Measurements from ENCODE around the gene LIPT2.

The LIPT2 gene

GRCh38 chr11:74471668-74472429 is 21.7 kb downstream of the LIPT2 start:
- no peak for TF ChIP-seq CTCF (conservative IDR thresholded peaks at IDR 0.05; ENCODE audit: low read depth, low read length)
- Histone ChIP-seq H3K27ac (no peak overlapping the region), H3K36me3 (ENCODE audit: insufficient read depth) (no peaks in the 10 kb centered on the region), H3K27me3 (ENCODE audit: insufficient read depth, low read depth) (no peaks in the 10 kb centered on the region), H2AFZ (ENCODE audit: low read depth) (no peak overlapping the region), H3K4me1 (ENCODE audit: low read depth, poor library complexity, severe bottlenecking) (no peaks in the 10 kb centered on the region), H3K79me2 (ENCODE audit: insufficient read depth, low read depth) (no peaks in the 10 kb centered on the region), H3K9ac (no peak overlapping the region), H3K4me2 (no peak overlapping the region), H3K4me3 (IDR thresholded peaks at IDR 0.05; ENCODE audit: insufficient read depth, low read depth, low read length) (no peak overlapping the region), H4K20me1 (ENCODE audit: insufficient read depth) (no peaks in the 10 kb centered on the region)

DNA sequence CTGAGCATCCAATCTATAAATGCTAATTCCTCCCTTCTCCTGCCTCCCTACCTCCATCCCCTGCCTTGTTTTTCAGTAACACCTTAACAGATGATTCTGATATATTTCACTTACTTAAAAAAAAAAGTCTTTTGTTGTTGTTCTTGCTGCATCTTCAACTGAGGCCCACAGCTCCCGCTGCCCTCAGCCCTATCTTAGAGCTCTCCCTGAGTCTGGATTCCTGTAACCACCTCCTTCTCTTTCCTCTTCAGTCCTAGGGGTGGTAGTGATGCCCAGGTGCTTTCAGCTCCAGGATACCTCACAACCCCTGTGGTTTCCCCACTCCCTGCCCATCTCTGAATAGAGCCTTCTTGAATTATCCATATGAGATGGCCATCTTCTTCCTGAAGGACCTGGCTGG is 22.5 kb downstream of the LIPT2 start:
- no peak for TF ChIP-seq CTCF (conservative IDR thresholded peaks at IDR 0.05; ENCODE audit: low read depth, low read length)
- Histone ChIP-seq H3K79me2 (ENCODE audit: insufficient read depth, low read depth) (no peaks in the 10 kb centered on the region), H3K27me3 (ENCODE audit: insufficient read depth, low read depth) (no peaks in the 10 kb centered on the region), H3K4me1 (ENCODE audit: low read depth, poor library complexity, severe bottlenecking) (no peaks in the 10 kb centered on the region), H4K20me1 (ENCODE audit: insufficient read depth) (no peaks in the 10 kb centered on the region), H3K36me3 (ENCODE audit: insufficient read depth) (no peaks in the 10 kb centered on the region), H3K4me2 (no peak overlapping the region), H3K27ac (no peak overlapping the region), H3K9ac (no peak overlapping the region), H3K4me3 (IDR thresholded peaks at IDR 0.05; ENCODE audit: insufficient read depth, low read depth, low read length) (no peak overlapping the region), H2AFZ (ENCODE audit: low read depth) (no peak overlapping the region)

GRCh38 chr11:74470526-74470925 is 23.0 kb downstream of the LIPT2 start:
- no peak for TF ChIP-seq CTCF (conservative IDR thresholded peaks at IDR 0.05; ENCODE audit: low read depth, low read length)
- no peaks in the 10 kb centered on the region for H3K4me1 ChIP-seq (ENCODE audit: low read depth, poor library complexity, severe bottlenecking)
- no peaks in the 10 kb centered on the region for H3K36me3 ChIP-seq (ENCODE audit: insufficient read depth)
- H3K27ac ChIP-seq, result no peak overlapping the region
- no peak overlapping the region for H3K4me2 ChIP-seq
- H4K20me1 ChIP-seq (ENCODE audit: insufficient read depth), result no peaks in the 10 kb centered on the region
- H3K4me3 ChIP-seq (IDR thresholded peaks at IDR 0.05; ENCODE audit: insufficient read depth, low read depth, low read length), result no peak overlapping the region
- H2AFZ ChIP-seq (ENCODE audit: low read depth), result no peak overlapping the region
- no peaks in the 10 kb centered on the region for H3K27me3 ChIP-seq (ENCODE audit: insufficient read depth, low read depth)
- H3K9ac ChIP-seq, result no peak overlapping the region
- no peaks in the 10 kb centered on the region for H3K79me2 ChIP-seq (ENCODE audit: insufficient read depth, low read depth)

DNA sequence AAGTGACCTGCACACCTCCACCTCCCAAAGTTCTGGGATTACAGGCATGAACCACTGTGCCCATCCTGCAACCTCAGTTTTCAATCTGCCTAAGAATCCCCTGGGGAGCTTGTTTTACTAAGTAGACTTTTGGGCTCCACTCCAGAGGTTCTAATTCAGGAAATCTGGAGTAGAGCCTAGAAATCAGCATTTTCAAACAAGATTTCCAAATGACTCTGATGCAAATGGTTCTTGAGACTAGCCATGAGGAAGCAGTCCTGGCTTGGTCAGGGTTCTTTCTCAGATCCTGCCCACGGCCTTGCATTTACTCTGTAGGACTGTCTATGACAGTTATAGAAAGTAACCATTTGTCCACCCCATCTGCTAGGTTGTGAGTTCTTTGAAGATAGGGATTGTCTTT is 24.6 kb downstream of the LIPT2 start:
- no peak overlapping the region for H2AFZ ChIP-seq (ENCODE audit: low read depth)
- H3K79me2 ChIP-seq (ENCODE audit: insufficient read depth, low read depth), result no peaks in the 10 kb centered on the region
- no peak overlapping the region for H3K27ac ChIP-seq
- H3K4me3 ChIP-seq (IDR thresholded peaks at IDR 0.05; ENCODE audit: insufficient read depth, low read depth, low read length), result no peak overlapping the region
- H4K20me1 ChIP-seq (ENCODE audit: insufficient read depth), result no peaks in the 10 kb centered on the region
- no peaks in the 10 kb centered on the region for H3K36me3 ChIP-seq (ENCODE audit: insufficient read depth)
- no peaks in the 10 kb centered on the region for H3K4me1 ChIP-seq (ENCODE audit: low read depth, poor library complexity, severe bottlenecking)
- no peak for TF ChIP-seq CTCF (conservative IDR thresholded peaks at IDR 0.05; ENCODE audit: low read depth, low read length)
- H3K27me3 ChIP-seq (ENCODE audit: insufficient read depth, low read depth), result no peaks in the 10 kb centered on the region
- H3K9ac ChIP-seq, result no peak overlapping the region
- H3K4me2 ChIP-seq, result no peak overlapping the region
